K562 (cell line): ENCODE measurements around the gene SLC18B1. TPM values are rescaled to one million over a fixed set of nuclear protein-coding genes. Genes with fewer than 3 reads are reported as not detected.

Experiments
- AFF4 ChIP-seq: sonication (generic); formaldehyde crosslinking; IDR thresholded peaks from 2 replicates; pipeline ENCODE4 v1.8.0; 2023; ENCODE audit warnings: mild to moderate bottlenecking, missing genetic modification reagents
- ATF3 ChIP-seq, 2 experiments: fragments of 450-650 bp in 1 of 2; sonication (generic) in 1 of 2; formaldehyde crosslinking in 1 of 2; IDR thresholded peaks in 1 of 2; conservative IDR thresholded peaks in 1 of 2; 2 replicates each; pipeline versions ENCODE4 v1.6.1 to v1.8.1; 2016 to 2023; ENCODE audit warnings: mild to moderate bottlenecking in 2 of 2, moderate library complexity in 2 of 2, inconsistent platforms in 1 of 2, missing genetic modification reagents in 1 of 2
- CHD1 ChIP-seq: fragments of 200-600 bp; sonication (generic); IDR thresholded peaks from one replicate; pipeline ENCODE4 v1.6.1; 2012; ENCODE audit warnings: mild to moderate bottlenecking, moderate library complexity, low read length, inconsistent platforms
- CHD2 ChIP-seq: IDR thresholded peaks from 2 replicates; pipeline ENCODE4 v1.6.1; 2011; ENCODE audit warnings: low read depth, low read length
- ETV5 ChIP-seq: sonication (generic); formaldehyde crosslinking; IDR thresholded peaks from 2 replicates; pipeline ENCODE4 v1.4.0; 2020; ENCODE audit warnings: low read depth, mild to moderate bottlenecking, missing genetic modification reagents
- FIP1L1 ChIP-seq: fragments of 200-400 bp; formaldehyde crosslinking; IDR thresholded peaks from 2 replicates; pipeline ENCODE4 v1.6.1; 2018; ENCODE audit warnings: mild to moderate bottlenecking, low read depth, low read length; ENCODE audit not compliant: poor library complexity, severe bottlenecking
- GABPB2 ChIP-seq: fragments of 250-450 bp; sonication (Bioruptor Pico); conservative IDR thresholded peaks from 2 replicates; pipeline ENCODE4 v1.5.1; 2021; ENCODE audit warnings: mild to moderate bottlenecking
- ILF3 ChIP-seq: fragments of 450-650 bp; IDR thresholded peaks from 2 replicates; pipeline ENCODE4 v1.6.1; 2018; ENCODE audit warnings: antibody characterized with exemption, mild to moderate bottlenecking, moderate library complexity, borderline replicate concordance
- MLLT1 ChIP-seq, 2 experiments: fragments of 450-650 bp; IDR thresholded peaks; 2 replicates each; pipeline ENCODE4 v1.6.1; 2016
- RBFOX2 ChIP-seq: fragments of 200-400 bp; formaldehyde crosslinking; IDR thresholded peaks from 2 replicates; pipeline ENCODE4 v1.6.1; 2017; ENCODE audit warnings: low read depth, mild to moderate bottlenecking, low read length, moderate library complexity
- TEAD4 ChIP-seq, 2 experiments: sonication (generic) in 1 of 2; formaldehyde crosslinking in 1 of 2; IDR thresholded peaks; 2 replicates each; pipeline versions ENCODE4 v1.6.1 to v1.8.0; 2012 to 2022; ENCODE audit warnings: borderline replicate concordance in 1 of 2, inconsistent platforms in 1 of 2, low read length in 1 of 2, mild to moderate bottlenecking in 1 of 2, missing genetic modification reagents in 1 of 2
- TRIM25 ChIP-seq: fragments of 450-650 bp; IDR thresholded peaks from 2 replicates; pipeline ENCODE4 v1.7.0; 2016; ENCODE audit warnings: borderline replicate concordance
- ZBTB1 ChIP-seq: sonication (generic); formaldehyde crosslinking; IDR thresholded peaks from 2 replicates; pipeline ENCODE4 v1.8.1; 2023; ENCODE audit warnings: missing genetic modification reagents, low read depth, mild to moderate bottlenecking, borderline replicate concordance
- ZNF395 ChIP-seq: fragments of 200-800 bp; sonication (Bioruptor generic); IDR thresholded peaks from 2 replicates; pipeline ENCODE4 v1.6.1; 2017; ENCODE audit warnings: missing genetic modification characterization, missing compliant biosample characterization
- ZNF77 ChIP-seq: fragments of 250-450 bp; sonication (Bioruptor Pico); IDR thresholded peaks from 2 replicates; pipeline ENCODE4 v1.5.0; 2020
- polyA plus RNA-seq, 8 experiments: library from polyadenylated mRNA; depleted of rRNA in 4 of 8; stranded (reverse) in 5 of 8; unstranded in 3 of 8; fragments of >200 nt; fragmentation: Nextera tagmentation in 2 of 8; fragmentation: Illumina TruSeq in 1 of 8; extraction: Ambion mirVana in 2 of 8; extraction: Trizol in 1 of 8; gene quantifications; 2 replicates each; pipeline versions ENCODE4 v1.2.1 to v1.2.3, GENCODE V29; 2011 to 2014; ENCODE audit warnings: inconsistent platforms in 1 of 8, missing spikeins in 1 of 8
- total RNA-seq, 7 experiments: library from RNA; depleted of rRNA in 6 of 7; stranded (reverse); fragments of >200 nt in 6 of 7; fragmentation: Illumina TruSeq in 2 of 7; extraction: Trizol in 2 of 7; gene quantifications; 2 replicates each; pipeline versions ENCODE4 v1.2.1 to v1.2.3, GENCODE V29; 2011 to 2021; ENCODE audit warnings: low replicate concordance in 1 of 7

Gene SLC18B1
- total and polyA plus RNA-seq, 9 of the 15 experiments (the other 6 are each of a cell fraction or from before 2014, with no cell fraction given): 10.4 to 49.1 (median 32.0) TPM

- TF ChIP-seq MLLT1 (IDR thresholded peaks at IDR 0.05) (peak; percentile 80 to 92; a peak in 3 of 4 replicates), TRIM25 (0 out of 2 replicates have a peak, but pooled peaks have one; percentile 42), RBFOX2 (peak; percentile 87), ZNF395 (CRISPR knock-in tag) (peak; percentile 80), ZBTB1 (CRISPR knock-in tag) (0 out of 2 replicates have a peak, but pooled peaks have one; percentile 1), TEAD4 (IDR thresholded peaks at IDR 0.05; ENCODE audit: low read length) (no peak), TEAD4 (CRISPR knock-in tag; IDR thresholded peaks at IDR 0.05; ENCODE audit: borderline replicate concordance) (peak; percentile 54; the same call in 1 of the 2 replicates), FIP1L1 (no peak), GABPB2 (no peak), ATF3 (IDR thresholded peaks at IDR 0.05) (no peak), ATF3 (CRISPR knock-in tag; conservative IDR thresholded peaks at IDR 0.05) (no peak), ZNF77 (CRISPR knock-in tag) (no peak), CHD2 (no peak), ETV5 (CRISPR knock-in tag) (no peak), ILF3 (0 out of 2 replicates have a peak, but pooled peaks have one; percentile 7), CHD1 (peak; percentile 89), AFF4 (CRISPR knock-in tag) (peak; percentile 85; the same call in 1 of the 2 replicates)
Measured at GRCh38 chr6:132814716-132815570, 16.5 kb upstream of the SLC18B1 start (continued).
